Breast epithelium (tissue), 4 donors: Measurements from ENCODE around the gene VPS11. TPM values are rescaled to one million over a fixed set of nuclear protein-coding genes. Genes with fewer than 3 reads are reported as not detected.

Experiments used
- DNase-seq, 2 donors: peaks; one replicate each; pipeline ENCODE4 v3.0.0-alpha.2; 2019; ENCODE audit warnings: low spot score in 2 of 2
- H3K27ac ChIP-seq, 2 donors: fragments of 200-600 bp; sonication (generic) in 1 of 2; one replicate each; pipeline ENCODE4 v1.5.1; 2016 to 2019; ENCODE audit warnings: mild to moderate bottlenecking in 1 of 2
- H3K27me3 ChIP-seq, 2 donors: fragments of 200-600 bp; sonication (generic) in 1 of 2; one replicate each; pipeline versions ENCODE4 v1.5.1 to v1.6.0; 2017 to 2019; ENCODE audit warnings: control low read depth in 1 of 2, mild to moderate bottlenecking in 1 of 2
- H3K36me3 ChIP-seq: fragments of 200-600 bp; one replicate; pipeline ENCODE4 v1.5.1; 2019
- H3K4me1 ChIP-seq, 2 donors: fragments of 200-600 bp; sonication (generic); one replicate each; pipeline ENCODE4 v1.5.1; 2016 to 2019; ENCODE audit warnings: control low read depth in 1 of 2
- H3K4me3 ChIP-seq, 3 donors: fragments of 200-600 bp; sonication (generic); 1 replicate in 2 of 3; 2 replicates in 1 of 3; pipeline ENCODE4 v1.5.1; 2016 to 2019; ENCODE audit warnings: mild to moderate bottlenecking in 3 of 3, moderate library complexity in 2 of 3
- H3K9me3 ChIP-seq, 2 donors: fragments of 200-600 bp; sonication (generic) in 1 of 2; one replicate each; pipeline ENCODE4 v1.5.1; 2016 to 2019; ENCODE audit warnings: control low read depth in 1 of 2
- CTCF ChIP-seq, 3 donors: fragments of 450-650 bp; IDR thresholded peaks; one replicate each; pipeline ENCODE4 v1.5.1; 2016 to 2017; ENCODE audit warnings: antibody characterized with exemption in 3 of 3, mild to moderate bottlenecking in 3 of 3, moderate library complexity in 3 of 3
- POLR2A ChIP-seq: fragments of 450-650 bp; IDR thresholded peaks from one replicate; pipeline ENCODE4 v1.6.1; 2016; ENCODE audit warnings: antibody characterized with exemption, mild to moderate bottlenecking, moderate library complexity
- POLR2AphosphoS5 ChIP-seq, 3 donors: sonication (generic); formaldehyde crosslinking; IDR thresholded peaks; one replicate each; pipeline ENCODE4 v1.6.1; 2017; ENCODE audit warnings: antibody characterized with exemption in 3 of 3
- intact Hi-C: fragments of 100-400 bp; cut with DNase I; formaldehyde crosslinking; loops from one replicate; pipeline ENCODE4 v1.15.1; 2023; ENCODE audit warnings: low total_unique reads
- total RNA-seq, 3 donors: library from RNA; depleted of rRNA; stranded (reverse); fragments of >200 nt; gene quantifications; one replicate each; pipeline ENCODE4 v1.1.0, GENCODE V29; 2016

Gene VPS11
- total RNA-seq, 3 donors from 2014 or later: 38.0 to 53.9 (median 46.6) TPM

- peak overlapping the region in 1 of 3 donors; percentile 13 for H3K4me3 ChIP-seq
- H3K36me3 ChIP-seq: peaks cover 4% of the 10 kb centered on the region
- H3K27ac ChIP-seq: no peak overlapping the region
- intact Hi-C loops: no loop called here
- no peaks in the 10 kb centered on the region for H3K9me3 ChIP-seq
- H3K27me3 ChIP-seq: no peaks in the 10 kb centered on the region
- TF ChIP-seq POLR2AphosphoS5 (IDR thresholded peaks at IDR 0.05): no peak
- no peak for TF ChIP-seq CTCF (IDR thresholded peaks at IDR 0.05)
- TF ChIP-seq POLR2A: no peak
- peaks cover 0 to 5% of the 10 kb centered on the region in 2 donors for H3K4me1 ChIP-seq
- no peak for DNase-seq
Measured at GRCh38 chr11:119116235-119116594, 48.6 kb downstream of the VPS11 start.

- intact Hi-C loops: no loop called here
- no peak for DNase-seq
- no peaks in the 10 kb centered on the region for H3K9me3 ChIP-seq
- H3K4me3 ChIP-seq: no peak overlapping the region
- no peak for TF ChIP-seq POLR2AphosphoS5 (IDR thresholded peaks at IDR 0.05)
- TF ChIP-seq POLR2A: no peak
- TF ChIP-seq CTCF (IDR thresholded peaks at IDR 0.05): no peak
- peaks cover 0 to 5% of the 10 kb centered on the region in 2 donors for H3K4me1 ChIP-seq
- H3K27me3 ChIP-seq: no peaks in the 10 kb centered on the region
- peaks cover 4% of the 10 kb centered on the region for H3K36me3 ChIP-seq
- no peak overlapping the region for H3K27ac ChIP-seq
Measured at GRCh38 chr11:119116601-119117000, 49.0 kb downstream of the VPS11 start.

GRCh38 chr11:119117004-119117706 is 49.5 kb downstream of the VPS11 start:
- no peaks in the 10 kb centered on the region for H3K27me3 ChIP-seq
- no peak overlapping the region for H3K4me3 ChIP-seq
- no peak overlapping the region for H3K27ac ChIP-seq
- H3K9me3 ChIP-seq: no peaks in the 10 kb centered on the region
- H3K4me1 ChIP-seq: peaks cover 0 to 7% of the 10 kb centered on the region in 2 donors
- TF ChIP-seq POLR2AphosphoS5 (IDR thresholded peaks at IDR 0.05): no peak
- no peak for DNase-seq
- H3K36me3 ChIP-seq: peaks cover 4% of the 10 kb centered on the region
- intact Hi-C loops: no loop called here

- Histone ChIP-seq H3K27ac (no peak overlapping the region), H3K4me1 (peaks cover 4 to 12% of the 10 kb centered on the region in 2 donors), H3K36me3 (peaks cover 4% of the 10 kb centered on the region), H3K4me3 (no peak overlapping the region), H3K27me3 (no peaks in the 10 kb centered on the region), H3K9me3 (no peaks in the 10 kb centered on the region)
- TF ChIP-seq CTCF (IDR thresholded peaks at IDR 0.05): no peak
- TF ChIP-seq POLR2A: no peak
- TF ChIP-seq POLR2AphosphoS5 (IDR thresholded peaks at IDR 0.05): no peak
- intact Hi-C loops: no loop called here
- no peak for DNase-seq
Measured at GRCh38 chr11:119118227-119118626, 50.6 kb downstream of the VPS11 start.

- H3K4me3 ChIP-seq: no peak overlapping the region
- H3K27me3 ChIP-seq: no peaks in the 10 kb centered on the region
- no peak overlapping the region for H3K27ac ChIP-seq
- TF ChIP-seq POLR2A: no peak
- no peak for TF ChIP-seq POLR2AphosphoS5 (IDR thresholded peaks at IDR 0.05)
- TF ChIP-seq CTCF (IDR thresholded peaks at IDR 0.05): no peak
- no peak for DNase-seq
- H3K9me3 ChIP-seq: no peaks in the 10 kb centered on the region
- peaks cover 4 to 12% of the 10 kb centered on the region in 2 donors for H3K4me1 ChIP-seq
- intact Hi-C loops: no loop called here
- peaks cover 3% of the 10 kb centered on the region for H3K36me3 ChIP-seq
Measured at GRCh38 chr11:119118946-119119345, 51.3 kb downstream of the VPS11 start.
